Umbilical cord (tissue), 2 donors: Measurements from ENCODE around the gene MAPT. TPM values are rescaled to one million over a fixed set of nuclear protein-coding genes. Genes with fewer than 3 reads are reported as not detected.

ENCODE experiments used
- DNase-seq: peaks from one replicate; pipeline ENCODE4 v3.0.0-alpha.2; 2015; ENCODE audit warnings: low spot score
- total RNA-seq: library from RNA; depleted of rRNA; stranded (reverse); fragments of >200 nt; gene quantifications from one replicate; pipeline ENCODE4 v1.2.3, GENCODE V29; 2014; ENCODE audit warnings: low replicate concordance; ENCODE audit not compliant: insufficient read depth

The MAPT gene
- total RNA-seq, 1 donor from 2014 or later = 1.7 TPM

DNA sequence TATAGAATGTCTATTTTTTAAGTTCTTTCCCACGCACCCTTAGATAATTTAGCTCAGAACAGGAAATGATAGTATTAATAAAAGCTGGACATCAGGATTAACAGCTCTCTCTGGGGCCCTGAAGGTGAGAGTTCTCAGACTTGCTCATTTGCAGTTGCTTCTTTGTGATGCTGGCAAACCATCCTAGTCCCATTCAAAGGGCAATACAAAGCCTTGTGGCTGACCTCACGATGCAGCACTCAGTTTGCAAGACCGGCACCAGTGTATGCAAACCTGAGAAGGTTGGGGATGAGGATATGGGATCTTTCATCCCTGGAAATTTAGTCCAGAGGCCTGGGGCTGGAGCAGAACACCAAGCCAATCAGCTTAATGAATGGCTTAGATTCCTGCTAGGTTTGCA lies 134.0 kb downstream of the MAPT start:
- DNase-seq = no peak

DNA sequence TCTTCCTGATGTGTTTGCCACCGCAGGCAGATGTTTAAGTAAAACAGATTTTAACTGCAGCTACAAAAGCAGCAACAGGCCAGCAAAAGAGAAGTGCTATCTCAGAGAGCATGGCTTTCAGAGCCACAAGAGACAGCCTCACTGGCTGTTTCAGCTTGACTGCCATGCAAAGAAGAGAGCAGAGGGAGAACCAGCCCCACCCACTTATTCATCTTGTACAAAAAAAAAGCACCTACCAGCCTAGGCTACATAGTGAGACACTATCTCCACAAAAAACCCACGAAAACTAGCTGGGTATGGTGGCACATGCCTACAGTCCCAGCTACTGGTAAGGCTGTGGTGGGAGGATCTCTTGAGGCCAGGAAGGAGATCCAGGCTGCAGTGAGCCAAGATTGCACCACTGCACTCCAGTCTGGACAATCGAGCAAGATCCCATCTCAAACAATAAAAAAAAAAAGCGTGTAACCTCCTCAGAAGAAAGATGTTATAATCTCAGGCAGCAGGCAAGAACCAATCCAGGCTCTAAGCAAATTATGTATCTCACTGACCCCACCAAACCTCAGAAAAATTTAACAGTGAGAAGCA lies 134.7 kb downstream of the MAPT start:
- DNase-seq = no peak

DNA sequence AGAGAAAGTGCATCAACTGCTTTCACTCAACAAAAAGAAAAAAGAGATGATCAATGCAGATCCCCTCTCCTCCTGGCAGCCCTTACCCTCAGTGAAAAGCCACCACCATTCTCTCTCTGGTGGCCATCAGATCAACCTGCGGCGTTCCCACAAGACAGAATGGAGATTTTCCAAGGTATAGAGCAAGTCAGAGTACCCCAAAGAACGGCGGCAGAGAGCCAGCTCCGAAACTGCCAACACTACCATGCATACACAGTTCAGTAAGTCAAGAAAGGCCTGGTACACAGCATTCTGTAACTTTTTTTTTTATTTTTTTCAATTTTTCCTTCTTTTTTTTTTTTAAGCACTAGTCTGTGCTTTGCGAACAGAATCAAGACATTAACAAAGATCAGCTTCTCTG lies 135.3 kb downstream of the MAPT start:
- no peak for DNase-seq

GRCh38 chr17:46030752-46031151 lies 136.4 kb downstream of the MAPT start:
- DNase-seq = no peak

- DNase-seq = no peak
Observed at GRCh38 chr17:46031440-46031839, 137.1 kb downstream of the MAPT start.

- DNase-seq = no peak
Observed at GRCh38 chr17:46031920-46032319, 137.6 kb downstream of the MAPT start.

DNA sequence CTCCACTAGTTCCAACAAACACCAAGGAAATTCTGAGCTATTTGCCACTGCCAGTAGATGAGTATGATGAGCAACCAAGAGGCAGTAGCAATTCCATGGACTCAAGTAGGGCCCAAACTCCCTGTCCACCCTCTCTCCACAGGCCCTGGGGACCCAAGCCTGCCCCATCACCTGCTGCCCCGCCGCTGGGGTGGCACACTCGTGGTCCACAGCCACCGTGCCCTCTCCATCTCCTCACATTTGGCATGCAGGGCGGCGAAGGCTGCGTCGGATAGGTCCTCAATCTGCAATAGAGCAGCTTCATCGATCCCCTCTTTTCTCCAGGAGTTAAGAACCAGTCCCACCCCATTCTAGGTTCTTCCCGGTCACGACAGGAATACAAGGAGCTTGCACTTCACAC lies 138.6 kb downstream of the MAPT start:
- DNase-seq = no peak

DNA sequence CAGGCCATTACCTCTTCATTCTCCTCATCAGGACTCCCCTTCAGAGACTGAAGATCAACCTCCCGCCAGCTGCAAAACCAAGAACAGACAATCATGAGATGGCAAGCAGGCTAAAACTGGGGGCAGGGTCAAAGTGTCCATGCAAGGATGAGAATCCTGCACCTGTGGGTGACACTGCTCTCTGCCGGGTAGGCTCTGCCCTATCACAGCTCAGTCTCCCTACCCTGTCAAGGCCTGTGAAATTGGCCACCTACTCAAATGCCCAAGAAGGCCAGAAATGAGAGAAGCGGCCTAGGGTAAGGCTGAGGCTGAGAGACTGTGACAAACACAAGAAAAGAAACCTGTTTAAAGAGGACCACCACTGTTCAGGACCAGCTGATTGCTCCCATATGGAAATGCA lies 139.0 kb downstream of the MAPT start:
- DNase-seq = no peak

GRCh38 chr17:46035112-46035818 lies 140.9 kb downstream of the MAPT start:
- no peak for DNase-seq

GRCh38 chr17:46036491-46036890 lies 142.1 kb downstream of the MAPT start:
- DNase-seq = no peak

- no peak for DNase-seq
Observed at GRCh38 chr17:46037722-46038255, 143.4 kb downstream of the MAPT start.

DNA sequence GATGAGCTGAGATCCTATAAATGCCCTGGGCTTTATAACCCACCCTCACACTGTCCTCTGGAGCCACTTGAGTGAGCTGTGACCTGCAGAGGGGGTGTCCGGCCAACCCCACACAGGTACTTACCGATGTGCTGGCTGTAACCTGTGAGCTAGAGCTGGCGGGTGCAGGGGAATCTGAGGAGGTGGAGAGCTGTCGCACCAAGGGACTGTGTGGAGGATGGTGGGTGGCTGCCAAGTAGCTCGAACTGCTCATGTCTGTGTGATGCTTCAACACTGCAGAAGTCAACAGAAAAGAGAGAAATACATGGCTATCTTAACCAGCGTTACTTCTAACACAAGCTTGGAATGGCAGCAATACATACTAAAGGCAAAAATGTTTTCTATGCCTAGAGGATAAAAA lies 144.1 kb downstream of the MAPT start:
- DNase-seq = no peak

GRCh38 chr17:46038937-46039336 lies 144.6 kb downstream of the MAPT start:
- DNase-seq = no peak

GRCh38 chr17:46039592-46040186 lies 145.3 kb downstream of the MAPT start:
- no peak for DNase-seq

- no peak for DNase-seq
Observed at GRCh38 chr17:46042246-46042645, 147.9 kb downstream of the MAPT start.

DNA sequence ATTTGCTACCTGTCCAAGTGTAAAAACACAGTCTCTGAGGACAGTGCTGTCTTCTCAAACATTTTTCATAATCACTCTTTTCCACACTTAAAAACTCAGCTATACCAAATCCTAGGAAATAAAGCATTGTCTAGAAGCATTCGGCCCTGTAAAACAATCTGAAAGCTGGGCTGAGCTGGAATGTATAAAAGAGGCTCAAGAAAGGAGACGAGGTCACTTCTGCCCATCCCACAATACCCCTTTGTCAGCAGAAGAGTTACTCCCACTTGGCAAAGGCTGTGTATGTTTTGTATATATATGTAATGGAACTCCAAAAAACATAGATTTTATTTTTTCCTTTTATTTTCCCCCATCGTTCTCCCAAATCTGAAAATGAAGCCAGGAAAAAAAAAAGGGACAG lies 148.6 kb downstream of the MAPT start:
- DNase-seq = no peak

- DNase-seq = no peak
Observed at GRCh38 chr17:46043606-46044005, 149.3 kb downstream of the MAPT start.

DNA sequence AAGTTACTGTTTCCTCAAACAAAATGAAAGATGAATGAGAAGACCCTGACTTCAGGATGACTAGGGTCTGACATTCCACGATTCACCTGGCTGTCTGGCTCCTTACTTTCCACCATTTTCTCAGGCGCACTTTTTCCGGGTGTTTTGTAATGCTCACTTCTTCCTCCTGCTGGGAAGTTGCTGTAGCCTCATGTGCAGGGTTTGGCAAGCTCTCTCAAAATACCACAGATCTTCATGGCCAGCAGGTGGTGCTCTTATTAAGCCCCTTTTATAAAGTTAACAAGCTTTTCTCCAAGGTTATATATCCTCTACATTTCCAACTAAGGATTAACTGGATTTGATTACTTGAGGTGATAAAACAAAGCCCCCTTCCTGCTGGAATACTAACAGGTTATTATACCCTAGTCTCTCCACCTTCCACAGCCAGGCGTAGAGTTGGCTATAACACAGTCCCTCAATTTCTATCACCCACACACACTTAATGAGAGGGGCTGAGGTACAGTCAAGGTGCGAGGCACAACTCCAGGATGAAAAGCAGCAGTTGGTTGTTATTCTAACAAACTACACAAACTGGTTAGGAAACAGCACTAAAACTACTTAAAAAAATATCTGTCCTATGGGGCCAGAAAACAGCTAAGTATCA lies 150.1 kb downstream of the MAPT start:
- DNase-seq = peak; percentile 86

- no peak for DNase-seq
Observed at GRCh38 chr17:46044989-46045388, 150.6 kb downstream of the MAPT start.

GRCh38 chr17:46045639-46046038 lies 151.3 kb downstream of the MAPT start:
- no peak for DNase-seq

DNA sequence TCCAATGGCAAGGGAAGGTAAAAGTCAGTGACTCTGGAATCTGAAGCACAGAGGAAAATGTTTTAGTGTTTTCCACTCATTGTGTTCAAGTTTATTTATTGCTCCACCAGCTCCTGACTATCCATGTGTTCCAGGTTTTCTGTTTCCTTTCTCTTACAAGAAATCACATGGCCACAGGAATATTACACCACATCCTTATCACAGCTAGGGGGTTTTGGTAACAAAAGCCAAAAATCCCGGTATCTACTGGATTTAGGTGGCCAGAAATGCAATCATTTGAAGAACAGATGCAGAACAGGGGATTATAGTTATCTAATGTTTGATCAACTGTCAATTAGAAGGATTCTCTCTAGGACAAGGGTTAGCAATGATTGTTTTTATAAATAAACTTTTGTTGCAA lies 152.6 kb downstream of the MAPT start:
- no peak for DNase-seq

DNA sequence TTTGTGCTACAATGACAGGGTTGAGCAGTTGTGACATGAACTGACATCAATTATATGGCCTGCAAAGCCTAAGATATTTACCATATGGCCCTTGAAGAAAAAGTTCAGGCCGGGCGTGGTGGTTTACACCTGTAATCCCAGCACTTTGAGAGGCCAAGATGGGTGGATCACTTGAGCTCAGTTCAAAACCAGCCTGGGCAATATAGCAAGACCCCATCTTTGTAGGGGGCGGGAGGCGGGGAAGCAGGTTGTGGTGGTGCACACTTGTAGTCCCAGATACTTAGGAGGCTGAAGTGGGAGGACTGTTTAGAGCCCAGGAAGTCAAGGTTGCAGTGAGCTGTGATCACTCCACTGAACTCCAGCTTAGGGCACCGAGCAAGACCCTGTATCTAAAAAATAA lies 153.0 kb downstream of the MAPT start:
- no peak for DNase-seq

GRCh38 chr17:46047856-46048255 lies 153.5 kb downstream of the MAPT start:
- no peak for DNase-seq
